ENCODE results near the gene TRIM2. TPM values are rescaled to one million over a fixed set of nuclear protein-coding genes. Genes with fewer than 3 reads are reported as not detected.

TRIM2 gene
- total RNA-seq, 2 experiments from 2014 or later: 1.9 to 3.4 TPM

- H3K4me1 ChIP-seq (ENCODE audit: insufficient read depth, low read length): peaks cover 9% of the 10 kb centered on the region
- no peaks in the 10 kb centered on the region for H3K27me3 ChIP-seq (ENCODE audit: control insufficient read depth in 1 of 2, insufficient read depth in 2 of 2, low read length in 2 of 2)
- H3K27ac ChIP-seq (ENCODE audit: low read depth in 1 of 2, low read length in 2 of 2): no peak overlapping the region
- Mint-ChIP-seq H3K27me3 (peaks cover 20% of the 10 kb centered on the region), H3K9me3 (no peaks in the 10 kb centered on the region), H3K4me1 (ENCODE audit: low read depth) (no peaks in the 10 kb centered on the region), H3K27ac (no peak overlapping the region), H3K4me3 (no peak overlapping the region), H3K36me3 (ENCODE audit: low read depth) (no peaks in the 10 kb centered on the region)
- TF ChIP-seq CTCF (IDR thresholded peaks at IDR 0.05): no peak
- DNase-seq: no peak
- H3K4me3 ChIP-seq (ENCODE audit: low read length): no peak overlapping the region
- ChIA-PET CTCF (no interaction called here), POLR2A (interaction anchor here (2.6 kb wide), 1 partner anchor 9 kb away, joined by 6 read pairs; no protein-coding TSS in a partner anchor)
- H3K36me3 ChIP-seq (ENCODE audit: insufficient read depth, low read length): no peaks in the 10 kb centered on the region
- intact Hi-C loops (cut with DNase I, micrococcal nuclease): no loop called here
- peaks cover 0 to 10% of the 10 kb centered on the region in 2 experiments for H3K9me3 ChIP-seq (ENCODE audit: control insufficient read depth in 1 of 2, insufficient read depth in 1 of 2, low read length in 2 of 2)
- ATAC-seq (ENCODE audit: poor library complexity): no peak
Observed at GRCh38 chr4:153257991-153258390, 53.7 kb downstream of the TRIM2 start.

GRCh38 chr4:153258750-153259149 is 54.5 kb downstream of the TRIM2 start:
- peaks cover 20% of the 10 kb centered on the region for H3K27me3 Mint-ChIP-seq
- H3K27me3 ChIP-seq (ENCODE audit: control insufficient read depth in 1 of 2, insufficient read depth in 2 of 2, low read length in 2 of 2): no peaks in the 10 kb centered on the region
- no peak for ATAC-seq (ENCODE audit: poor library complexity)
- no peak overlapping the region for H3K27ac Mint-ChIP-seq
- no peak overlapping the region for H3K4me3 Mint-ChIP-seq
- H3K9me3 ChIP-seq (ENCODE audit: control insufficient read depth in 1 of 2, insufficient read depth in 1 of 2, low read length in 2 of 2): peaks cover 0 to 10% of the 10 kb centered on the region in 2 experiments
- no peak overlapping the region for H3K27ac ChIP-seq (ENCODE audit: low read depth in 1 of 2, low read length in 2 of 2)
- peaks cover 9% of the 10 kb centered on the region for H3K4me1 ChIP-seq (ENCODE audit: insufficient read depth, low read length)
- no peak for DNase-seq
- H3K36me3 ChIP-seq (ENCODE audit: insufficient read depth, low read length): no peaks in the 10 kb centered on the region
- H3K36me3 Mint-ChIP-seq (ENCODE audit: low read depth): no peaks in the 10 kb centered on the region
- no peaks in the 10 kb centered on the region for H3K9me3 Mint-ChIP-seq
- no peaks in the 10 kb centered on the region for H3K4me1 Mint-ChIP-seq (ENCODE audit: low read depth)
- CTCF ChIA-PET: no interaction called here
- intact Hi-C loops (cut with DNase I, micrococcal nuclease): no loop called here
- no peak overlapping the region for H3K4me3 ChIP-seq (ENCODE audit: low read length)
- POLR2A ChIA-PET: interaction anchor here (2.6 kb wide), 1 partner anchor 10 kb away, joined by 6 read pairs; no protein-coding TSS in a partner anchor
- TF ChIP-seq CTCF (IDR thresholded peaks at IDR 0.05): no peak

- no peak overlapping the region for H3K4me3 ChIP-seq (ENCODE audit: low read length)
- H3K9me3 ChIP-seq (ENCODE audit: control insufficient read depth in 1 of 2, insufficient read depth in 1 of 2, low read length in 2 of 2): peaks cover 0 to 10% of the 10 kb centered on the region in 2 experiments
- H3K27me3 ChIP-seq (ENCODE audit: control insufficient read depth in 1 of 2, insufficient read depth in 2 of 2, low read length in 2 of 2): no peaks in the 10 kb centered on the region
- Mint-ChIP-seq H3K36me3 (ENCODE audit: low read depth) (no peaks in the 10 kb centered on the region), H3K27ac (no peak overlapping the region), H3K4me3 (no peak overlapping the region), H3K9me3 (no peaks in the 10 kb centered on the region), H3K4me1 (ENCODE audit: low read depth) (no peaks in the 10 kb centered on the region), H3K27me3 (peaks cover 19% of the 10 kb centered on the region)
- CTCF ChIA-PET: no interaction called here
- H3K4me1 ChIP-seq (ENCODE audit: insufficient read depth, low read length): peaks cover 9% of the 10 kb centered on the region
- no peak for TF ChIP-seq CTCF (IDR thresholded peaks at IDR 0.05)
- H3K36me3 ChIP-seq (ENCODE audit: insufficient read depth, low read length): no peaks in the 10 kb centered on the region
- intact Hi-C loops (cut with DNase I, micrococcal nuclease): no loop called here
- ATAC-seq (ENCODE audit: poor library complexity) (no peak), DNase-seq (no peak)
- no peak overlapping the region for H3K27ac ChIP-seq (ENCODE audit: low read depth in 1 of 2, low read length in 2 of 2)
- POLR2A ChIA-PET: interaction anchor here (2.6 kb wide), 1 partner anchor 11 kb away, joined by 6 read pairs; no protein-coding TSS in a partner anchor
Observed at GRCh38 chr4:153259661-153260060, 55.4 kb downstream of the TRIM2 start.
